Testis (tissue), 3 donors: ENCODE measurements around the gene ZNF549. TPM values are rescaled to one million over a fixed set of nuclear protein-coding genes. Genes with fewer than 3 reads are reported as not detected.

Experiments used
- DNase-seq: peaks from one replicate; pipeline ENCODE4 v3.0.0-alpha.2; 2019
- H3K27ac ChIP-seq, 2 donors: fragments of 200-600 bp; sonication (generic); one replicate each; pipeline ENCODE4 v1.5.1; 2019
- H3K27me3 ChIP-seq: fragments of 200-600 bp; sonication (generic); one replicate; pipeline ENCODE4 v1.5.1; 2019
- H3K36me3 ChIP-seq: fragments of 200-600 bp; sonication (generic); one replicate; pipeline ENCODE4 v1.5.1; 2017; ENCODE audit warnings: low read depth; ENCODE audit errors: missing control alignments
- H3K4me1 ChIP-seq: fragments of 200-600 bp; sonication (generic); one replicate; pipeline ENCODE4 v1.5.1; 2019
- H3K4me3 ChIP-seq, 2 donors: fragments of 200-600 bp; sonication (generic); one replicate each; pipeline ENCODE4 v1.5.1; 2017 to 2019
- H3K9me3 ChIP-seq: fragments of 200-600 bp; sonication (generic); one replicate; pipeline ENCODE4 v1.5.1; 2017
- CTCF ChIP-seq, 3 experiments: fragments of 450-650 bp in 2 of 3; fragments of 200-600 bp in 1 of 3; sonication (generic) in 1 of 3; IDR thresholded peaks; one replicate each; pipeline ENCODE4 v1.5.1; 2016 to 2019; ENCODE audit warnings: antibody characterized with exemption in 3 of 3, mild to moderate bottlenecking in 2 of 3, moderate library complexity in 1 of 3
- POLR2A ChIP-seq: fragments of 450-650 bp; IDR thresholded peaks from one replicate; pipeline ENCODE4 v1.6.1; 2017; ENCODE audit warnings: antibody characterized with exemption, mild to moderate bottlenecking, moderate library complexity
- WGBS, 2 donors: methylation state at CpG; one replicate each; pipeline ENCODE4 v1.1.5; 2018; 5-methylcytosine and 5-hydroxymethylcytosine counted together
- intact Hi-C: fragments of 100-400 bp; cut with DNase I; formaldehyde crosslinking; loops from one replicate; pipeline ENCODE4 v1.15.1; 2023; ENCODE audit warnings: low total_unique reads
- polyA plus RNA-seq: library from polyadenylated mRNA; stranded (reverse); fragments of 350-450 nt; fragmentation: Illumina TruSeq; extraction: RNeasy Lipid Tissue Mini Kit (QIAGEN cat#74804); gene quantifications from one replicate; pipeline ENCODE4 v1.2.3, GENCODE V29; 2014; ENCODE audit warnings: low read depth, low replicate concordance; ENCODE audit not compliant: insufficient read depth
- total RNA-seq, 2 donors: library from RNA; depleted of rRNA; stranded (reverse); fragments of >200 nt; gene quantifications; one replicate each; pipeline ENCODE4 v1.2.3, GENCODE V29; 2016

The ZNF549 gene
- total and polyA plus RNA-seq, 3 donors from 2014 or later = 6.9 to 13.5 (median 12.8) TPM

- WGBS, 2 donors = 97 to 98% methylated on average over 7 of the region's 7 CpGs
- TF ChIP-seq CTCF (IDR thresholded peaks at IDR 0.05) = no peak
- TF ChIP-seq POLR2A = no peak
- DNase-seq = no peak
- intact Hi-C loops = no loop called here
- H3K4me3 ChIP-seq = no peak overlapping the region
- peaks cover 4% of the 10 kb centered on the region for H3K9me3 ChIP-seq
- H3K27me3 ChIP-seq = no peaks in the 10 kb centered on the region
- H3K4me1 ChIP-seq = no peaks in the 10 kb centered on the region
- H3K27ac ChIP-seq = no peak overlapping the region
- peaks cover 3% of the 10 kb centered on the region for H3K36me3 ChIP-seq
These were observed 10.9 kb downstream of the ZNF549 start for GRCh38 chr19:57537953-57538547.

GRCh38 chr19:57546513-57546912, 19.4 kb downstream of the ZNF549 start:
- intact Hi-C loops = no loop called here
- no peak for TF ChIP-seq CTCF (IDR thresholded peaks at IDR 0.05)
- no peak for TF ChIP-seq POLR2A
- DNase-seq = no peak
- Histone ChIP-seq H3K9me3 (no peaks in the 10 kb centered on the region), H3K27me3 (no peaks in the 10 kb centered on the region), H3K27ac (no peak overlapping the region), H3K4me3 (no peak overlapping the region), H3K4me1 (no peaks in the 10 kb centered on the region), H3K36me3 (no peaks in the 10 kb centered on the region)
- WGBS, 2 donors = 95% methylated on average over 1 of the region's 1 CpG

- Histone ChIP-seq H3K27me3 (no peaks in the 10 kb centered on the region), H3K4me3 (no peak overlapping the region), H3K4me1 (no peaks in the 10 kb centered on the region), H3K9me3 (no peaks in the 10 kb centered on the region), H3K27ac (no peak overlapping the region), H3K36me3 (no peaks in the 10 kb centered on the region)
- intact Hi-C loops = no loop called here
- WGBS, 2 donors = 94 to 97% methylated on average over 2 of the region's 2 CpGs
- no peak for DNase-seq
- TF ChIP-seq CTCF (IDR thresholded peaks at IDR 0.05) (no peak), POLR2A (no peak)
These were observed 25.3 kb downstream of the ZNF549 start for GRCh38 chr19:57552432-57552831.

- intact Hi-C loops = no loop called here
- Histone ChIP-seq H3K36me3 (no peaks in the 10 kb centered on the region), H3K4me1 (peaks cover 9% of the 10 kb centered on the region), H3K27me3 (no peaks in the 10 kb centered on the region), H3K9me3 (no peaks in the 10 kb centered on the region), H3K27ac (no peak overlapping the region), H3K4me3 (no peak overlapping the region)
- no peak for DNase-seq
- WGBS, 2 donors = 88 to 89% methylated on average over 5 of the region's 5 CpGs
- TF ChIP-seq CTCF (IDR thresholded peaks at IDR 0.05) (no peak), POLR2A (no peak)
These were observed 30.5 kb downstream of the ZNF549 start for GRCh38 chr19:57557659-57558058.

GRCh38 chr19:57558525-57558924, 31.4 kb downstream of the ZNF549 start:
- Histone ChIP-seq H3K4me3 (peak overlapping the region in 1 of 2 donors; percentile 92), H3K9me3 (no peaks in the 10 kb centered on the region), H3K27me3 (no peaks in the 10 kb centered on the region), H3K27ac (no peak overlapping the region), H3K36me3 (no peaks in the 10 kb centered on the region), H3K4me1 (peaks cover 9% of the 10 kb centered on the region)
- DNase-seq = no peak
- WGBS, 2 donors = 20 to 23% methylated on average over 6 of the region's 6 CpGs
- TF ChIP-seq POLR2A (no peak), CTCF (IDR thresholded peaks at IDR 0.05) (no peak)
- intact Hi-C loops = no loop called here
